Kidney (tissue), 14 donors: Measurements from ENCODE around the gene POC1B. TPM values are rescaled to one million over a fixed set of nuclear protein-coding genes. Genes with fewer than 3 reads are reported as not detected.

Source experiments
- DNase-seq, 5 donors: peaks; one replicate each; pipeline ENCODE4 v3.0.0-alpha.2; 2013 to 2020
- FAIRE-seq: peaks from 2 replicates; lab custom pipeline; 2012; peaks lifted over from hg19 to GRCh38; lab: Jason Lieb, UNC
- H3K27ac ChIP-seq, 2 donors: one replicate each; pipeline ENCODE4 v1.7.0; 2013; ENCODE audit warnings: low read depth in 2 of 2, low read length in 2 of 2, inconsistent platforms in 1 of 2
- H3K27me3 ChIP-seq: one replicate; pipeline ENCODE4 v1.7.1; 2013; ENCODE audit warnings: low read length, inconsistent platforms; ENCODE audit not compliant: control insufficient read depth, insufficient read depth
- H3K36me3 ChIP-seq, 3 donors: one replicate each; pipeline versions ENCODE4 v1.7.0 to v1.7.1; 2013; ENCODE audit warnings: low read length in 3 of 3, control low read depth in 1 of 3, inconsistent platforms in 1 of 3; ENCODE audit not compliant: insufficient read depth in 3 of 3, control insufficient read depth in 2 of 3
- H3K4me1 ChIP-seq, 3 donors: one replicate each; pipeline versions ENCODE4 v1.7.0 to v1.7.1; 2013; ENCODE audit warnings: low read length in 3 of 3, inconsistent platforms in 1 of 3, low read depth in 1 of 3; ENCODE audit not compliant: control insufficient read depth in 2 of 3, insufficient read depth in 2 of 3
- H3K4me3 ChIP-seq, 3 donors: one replicate each; pipeline versions ENCODE4 v1.7.0 to v1.8.1; 2013; ENCODE audit warnings: low read length in 3 of 3, control low read depth in 1 of 3, inconsistent platforms in 1 of 3
- H3K9ac ChIP-seq, 3 donors: one replicate each; pipeline versions ENCODE4 v1.7.0 to v1.7.1; 2013; ENCODE audit warnings: low read length in 3 of 3, control low read depth in 1 of 3, inconsistent platforms in 1 of 3
- H3K9me3 ChIP-seq, 3 donors: one replicate each; pipeline versions ENCODE4 v1.7.0 to v1.7.1; 2013; ENCODE audit warnings: low read length in 3 of 3, control low read depth in 1 of 3, inconsistent platforms in 1 of 3; ENCODE audit not compliant: control insufficient read depth in 2 of 3, insufficient read depth in 1 of 3
- intact Hi-C: fragments of 100-400 bp; cut with DNase I; formaldehyde crosslinking; loops from one replicate; pipeline ENCODE4 v1.11.1; 2022
- polyA plus RNA-seq: library from polyadenylated mRNA; stranded (reverse); fragments of 350-450 nt; fragmentation: Illumina TruSeq; extraction: RNeasy Lipid Tissue Mini Kit (QIAGEN cat#74804); gene quantifications from one replicate; pipeline ENCODE4 v1.2.3, GENCODE V29; 2014; ENCODE audit warnings: low read depth, low replicate concordance; ENCODE audit not compliant: insufficient read depth
- total RNA-seq: library from RNA; stranded (reverse); fragmentation: NEBNext Ultra II Directional; extraction: Animal tissue kit (Norgen Biotek cat#: 25700); gene quantifications from one replicate; pipeline ENCODE4 v1.2.1, GENCODE V29; 2021
- TF ChIP-seq, protein P1 (sequence below): IDR thresholded peaks from 3 replicates; pipeline ENCODE4 v1.5.1; 2012; ENCODE audit warnings: mild to moderate bottlenecking, moderate library complexity, borderline replicate concordance; ENCODE audit not compliant: insufficient read depth; ENCODE audit errors: extremely low read depth
- donor health status: control.
- donor health status: control.
- donor health status: control.
- donor health status: control.
- donor health status: control.
- donor health status: DM: yes; HTN: yes; CAD: no.
- donor health status: Normal renal cell carcinoma (clear cell type).

The POC1B gene
- total and polyA plus RNA-seq, 2 donors from 2014 or later: 11.7 to 16.7 TPM

DNA sequence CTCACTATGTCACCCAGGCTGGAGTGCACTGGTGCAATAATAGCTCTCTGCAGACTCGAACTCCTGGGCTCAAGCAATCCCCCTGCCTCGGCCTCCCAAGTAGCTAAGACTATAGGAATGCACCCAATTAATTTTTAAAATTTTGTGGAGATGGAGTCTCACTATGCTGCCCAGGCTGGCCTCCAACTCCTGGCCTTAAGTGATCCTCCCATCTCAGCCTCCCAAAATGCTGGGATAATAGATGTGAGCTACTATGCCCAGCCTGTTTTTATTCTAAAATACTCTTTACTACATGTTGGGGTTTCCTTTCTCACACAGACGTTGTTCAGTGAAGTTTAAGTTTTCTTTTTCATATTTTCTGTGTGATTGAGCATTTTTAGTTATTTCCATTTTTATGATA lies 112.6 kb downstream of the POC1B start:
- H3K27me3 ChIP-seq: no peaks in the 10 kb centered on the region
- H3K9me3 ChIP-seq: no peaks in the 10 kb centered on the region
- no peaks in the 10 kb centered on the region for H3K36me3 ChIP-seq
- no peak overlapping the region for H3K9ac ChIP-seq
- TF ChIP-seq, protein P1, sequence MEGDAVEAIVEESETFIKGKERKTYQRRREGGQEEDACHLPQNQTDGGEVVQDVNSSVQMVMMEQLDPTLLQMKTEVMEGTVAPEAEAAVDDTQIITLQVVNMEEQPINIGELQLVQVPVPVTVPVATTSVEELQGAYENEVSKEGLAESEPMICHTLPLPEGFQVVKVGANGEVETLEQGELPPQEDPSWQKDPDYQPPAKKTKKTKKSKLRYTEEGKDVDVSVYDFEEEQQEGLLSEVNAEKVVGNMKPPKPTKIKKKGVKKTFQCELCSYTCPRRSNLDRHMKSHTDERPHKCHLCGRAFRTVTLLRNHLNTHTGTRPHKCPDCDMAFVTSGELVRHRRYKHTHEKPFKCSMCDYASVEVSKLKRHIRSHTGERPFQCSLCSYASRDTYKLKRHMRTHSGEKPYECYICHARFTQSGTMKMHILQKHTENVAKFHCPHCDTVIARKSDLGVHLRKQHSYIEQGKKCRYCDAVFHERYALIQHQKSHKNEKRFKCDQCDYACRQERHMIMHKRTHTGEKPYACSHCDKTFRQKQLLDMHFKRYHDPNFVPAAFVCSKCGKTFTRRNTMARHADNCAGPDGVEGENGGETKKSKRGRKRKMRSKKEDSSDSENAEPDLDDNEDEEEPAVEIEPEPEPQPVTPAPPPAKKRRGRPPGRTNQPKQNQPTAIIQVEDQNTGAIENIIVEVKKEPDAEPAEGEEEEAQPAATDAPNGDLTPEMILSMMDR: no peak
- peaks cover 0 to 8% (median 0%) of the 10 kb centered on the region in 3 donors for H3K4me1 ChIP-seq
- no peak overlapping the region for H3K4me3 ChIP-seq
- DNase-seq: no peak
- no peak overlapping the region for H3K27ac ChIP-seq
- intact Hi-C loops: no loop called here
- FAIRE-seq: no peak

DNA sequence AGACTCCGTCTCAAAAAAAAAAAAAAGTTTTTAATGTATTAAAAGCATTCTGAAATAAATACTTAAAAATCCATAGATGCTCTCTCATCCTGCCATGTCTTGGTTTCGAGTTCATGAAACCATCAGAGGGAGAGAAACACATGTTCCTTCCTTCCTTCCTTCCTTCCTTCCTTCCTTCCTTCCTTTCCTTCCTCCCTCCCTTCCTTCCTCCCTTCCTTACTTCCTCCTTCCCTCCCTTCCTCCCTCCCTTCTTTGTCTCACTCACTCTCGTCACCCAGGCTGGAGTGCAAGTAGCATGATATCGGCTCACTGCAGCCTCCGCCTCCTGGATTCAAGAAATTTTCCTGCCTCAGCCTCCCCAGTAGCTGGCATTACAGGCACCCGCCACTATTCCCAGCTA lies 113.2 kb downstream of the POC1B start:
- TF ChIP-seq, protein P1: no peak
- intact Hi-C loops: no loop called here
- Histone ChIP-seq H3K9ac (no peak overlapping the region), H3K27ac (no peak overlapping the region), H3K27me3 (no peaks in the 10 kb centered on the region), H3K4me3 (no peak overlapping the region), H3K36me3 (no peaks in the 10 kb centered on the region), H3K4me1 (peaks cover 0 to 5% (median 0%) of the 10 kb centered on the region in 3 donors), H3K9me3 (no peaks in the 10 kb centered on the region)
- FAIRE-seq: no peak
- DNase-seq: no peak

DNA sequence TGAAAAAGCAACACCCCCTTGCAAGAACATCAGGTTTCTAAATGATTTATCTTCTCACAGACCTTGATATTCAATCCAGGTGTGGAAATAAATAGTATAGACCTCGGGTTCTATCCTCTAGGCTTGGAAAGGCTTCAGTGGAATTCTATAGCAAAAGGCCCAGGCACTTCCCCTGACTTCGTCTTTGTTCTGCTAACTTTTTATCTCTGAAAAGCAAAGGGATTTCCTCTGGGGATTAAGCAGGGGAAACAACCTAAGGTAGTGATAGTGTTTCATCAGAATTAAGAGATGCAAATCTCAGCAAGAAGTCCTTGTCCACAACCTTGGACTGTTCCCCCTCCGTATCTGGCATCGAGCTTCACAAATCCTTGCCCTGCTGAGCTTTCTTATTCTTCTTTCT lies 114.0 kb downstream of the POC1B start:
- no peak overlapping the region for H3K4me3 ChIP-seq
- TF ChIP-seq, protein P1: no peak
- H3K9ac ChIP-seq: no peak overlapping the region
- H3K4me1 ChIP-seq: peaks cover 0 to 5% (median 0%) of the 10 kb centered on the region in 3 donors
- H3K9me3 ChIP-seq: no peaks in the 10 kb centered on the region
- no peak overlapping the region for H3K27ac ChIP-seq
- FAIRE-seq (no peak), DNase-seq (no peak)
- no peaks in the 10 kb centered on the region for H3K27me3 ChIP-seq
- intact Hi-C loops: no loop called here
- H3K36me3 ChIP-seq: no peaks in the 10 kb centered on the region

GRCh38 chr12:89411234-89411633 lies 114.6 kb downstream of the POC1B start:
- no peak for FAIRE-seq
- Histone ChIP-seq H3K27ac (no peak overlapping the region), H3K27me3 (no peaks in the 10 kb centered on the region), H3K9ac (no peak overlapping the region), H3K4me1 (peaks cover 0 to 4% (median 0%) of the 10 kb centered on the region in 3 donors), H3K36me3 (no peaks in the 10 kb centered on the region), H3K9me3 (no peaks in the 10 kb centered on the region), H3K4me3 (no peak overlapping the region)
- intact Hi-C loops: no loop called here
- TF ChIP-seq, protein P1: no peak
- no peak for DNase-seq
